IMR-90 (cell line): Measurements from ENCODE around the gene KMT2B. TPM values are rescaled to one million over a fixed set of nuclear protein-coding genes. Genes with fewer than 3 reads are reported as not detected.

Source experiments
- ATAC-seq: fragments of 200-7000 bp; cut with Tn5 transposase; 2 replicates; pipeline ENCODE4 v1.9.1; 2020; ENCODE audit warnings: low read depth, mild to moderate bottlenecking, moderate library complexity
- BruUV-seq: library from RNA; stranded (reverse); fragments of 400-500 nt; replicated peaks from 2 replicates; lab custom pipeline; 2021; lab: Mats Ljungman, UMichigan
- CTCF ChIA-PET: fragments of 300-600 bp; formaldehyde crosslinking; extraction: SDS; loops from one replicate; lab custom pipeline; 2021; ENCODE audit warnings: antibody characterized with exemption; lab: Yijun Ruan, JAX
- POLR2A ChIA-PET: fragments of 300-600 bp; sonication (Branson Sonifier 250); formaldehyde crosslinking; loops from one replicate; lab custom pipeline; 2022; ENCODE audit warnings: antibody characterized with exemption; ENCODE audit not compliant: unreplicated experiment; lab: Charles Lee
- DNase-seq: peaks from one replicate; pipeline ENCODE4 v3.0.0; 2013
- H2AFZ ChIP-seq: replicated peaks from 2 replicates; pipeline ENCODE3; 2013; ENCODE audit warnings: low read length, mild to moderate bottlenecking; ENCODE audit not compliant: poor library complexity
- H2AK5ac ChIP-seq: 2 replicates; pipeline ENCODE4 v1.6.1; 2013; ENCODE audit warnings: low read depth, low read length, inconsistent platforms
- H2AK9ac ChIP-seq: replicated peaks from 2 replicates; pipeline ENCODE3; 2013; ENCODE audit warnings: mild to moderate bottlenecking, low read depth, low read length, moderate library complexity; ENCODE audit not compliant: poor library complexity
- H2BK120ac ChIP-seq: 2 replicates; pipeline ENCODE4 v1.6.1; 2013; ENCODE audit warnings: low read depth, low read length, inconsistent platforms
- H2BK15ac ChIP-seq: 3 replicates; pipeline ENCODE4 v1.6.1; 2013; ENCODE audit warnings: low read depth, low read length, inconsistent platforms
- H2BK20ac ChIP-seq: 2 replicates; pipeline ENCODE4 v1.6.1; 2013; ENCODE audit warnings: low read depth, mild to moderate bottlenecking, inconsistent platforms, low read length, moderate library complexity
- H2BK5ac ChIP-seq: 2 replicates; pipeline ENCODE4 v1.6.1; 2013; ENCODE audit warnings: mild to moderate bottlenecking, low read depth, low read length, inconsistent platforms; ENCODE audit not compliant: poor library complexity, severe bottlenecking
- H3K14ac ChIP-seq: replicated peaks from 2 replicates; pipeline ENCODE4 v1.6.1; 2013; ENCODE audit warnings: low read depth, low read length, inconsistent platforms
- H3K18ac ChIP-seq: 2 replicates; pipeline ENCODE4 v1.6.1; 2013; ENCODE audit warnings: low read depth, low read length, control low read depth
- H3K23ac ChIP-seq: 2 replicates; pipeline ENCODE4 v1.6.1; 2013; ENCODE audit warnings: low read depth, low read length, inconsistent platforms
- H3K27ac ChIP-seq: 2 replicates; pipeline ENCODE4 v1.5.1; 2013; ENCODE audit warnings: mild to moderate bottlenecking, control low read depth, low read length; ENCODE audit not compliant: insufficient read depth
- H3K27me3 ChIP-seq: 2 replicates; pipeline ENCODE4 v1.6.1; 2013; ENCODE audit warnings: low read length; ENCODE audit not compliant: control insufficient read depth, insufficient read depth
- H3K36me3 ChIP-seq: 2 replicates; pipeline ENCODE4 v1.6.1; 2013; ENCODE audit warnings: low read length, mixed read lengths; ENCODE audit not compliant: control insufficient read depth, insufficient read depth
- H3K4ac ChIP-seq: 2 replicates; pipeline ENCODE4 v1.6.1; 2013; ENCODE audit warnings: low read depth, low read length, inconsistent platforms
- H3K4me1 ChIP-seq: 2 replicates; pipeline ENCODE4 v1.6.1; 2013; ENCODE audit warnings: low read length, mixed read lengths; ENCODE audit not compliant: control insufficient read depth, insufficient read depth
- H3K4me2 ChIP-seq: 2 replicates; pipeline ENCODE4 v1.6.1; 2013; ENCODE audit warnings: low read depth, mild to moderate bottlenecking, control low read depth, low read length, moderate library complexity
- H3K4me3 ChIP-seq: 2 replicates; pipeline ENCODE4 v1.5.1; 2013; ENCODE audit warnings: low read depth, mild to moderate bottlenecking, control low read depth, low read length, moderate library complexity; ENCODE audit not compliant: insufficient read depth
- H3K56ac ChIP-seq: 2 replicates; pipeline ENCODE4 v1.6.1; 2013; ENCODE audit warnings: low read length, inconsistent platforms; ENCODE audit not compliant: insufficient read depth; ENCODE audit errors: extremely low read depth
- H3K79me1 ChIP-seq, 2 experiments: 2 replicates each; pipeline ENCODE4 v1.6.1; 2013; ENCODE audit warnings: low read length in 2 of 2, inconsistent platforms in 1 of 2, low read depth in 1 of 2
- H3K9ac ChIP-seq: 2 replicates; pipeline ENCODE4 v1.6.1; 2013; ENCODE audit warnings: low read depth, low read length, control low read depth
- H3K9me1 ChIP-seq: 2 replicates; pipeline ENCODE4 v1.6.1; 2013; ENCODE audit warnings: low read length, inconsistent platforms; ENCODE audit not compliant: insufficient read depth
- H3K9me3 ChIP-seq: 2 replicates; pipeline ENCODE4 v1.6.1; 2013; ENCODE audit warnings: low read length; ENCODE audit not compliant: control insufficient read depth, insufficient read depth
- H4K20me1 ChIP-seq: 2 replicates; pipeline ENCODE4 v1.6.1; 2013; ENCODE audit warnings: low read length, inconsistent platforms; ENCODE audit not compliant: insufficient read depth
- H4K5ac ChIP-seq: 2 replicates; pipeline ENCODE4 v1.6.1; 2013; ENCODE audit warnings: mild to moderate bottlenecking, low read depth, low read length, control low read depth
- H4K8ac ChIP-seq, 2 experiments: 2 replicates each; pipeline ENCODE4 v1.6.1; 2013; ENCODE audit warnings: low read depth in 2 of 2, low read length in 2 of 2, control low read depth in 1 of 2, inconsistent platforms in 1 of 2
- H4K91ac ChIP-seq: 2 replicates; pipeline ENCODE4 v1.6.1; 2013; ENCODE audit warnings: low read depth, low read length, inconsistent platforms; ENCODE audit not compliant: insufficient read depth
- BHLHE40 ChIP-seq: fragments of 150-350 bp; IDR thresholded peaks from 2 replicates; pipeline ENCODE4 v1.6.1; 2016; ENCODE audit warnings: mild to moderate bottlenecking, low read depth, low read length
- CEBPB ChIP-seq: IDR thresholded peaks from 2 replicates; pipeline ENCODE4 v1.6.1; 2012; ENCODE audit warnings: low read depth, low read length, improper control_type of control experiment
- CHD1 ChIP-seq: IDR thresholded peaks from 2 replicates; pipeline ENCODE4 v1.6.1; 2012; ENCODE audit warnings: low read depth, low read length, improper control_type of control experiment
- FOS ChIP-seq: fragments of 150-350 bp; IDR thresholded peaks from 2 replicates; pipeline ENCODE4 v1.6.1; 2016; ENCODE audit warnings: low read depth, low read length
- MAFK ChIP-seq: IDR thresholded peaks from 2 replicates; pipeline ENCODE4 v1.6.1; 2012; ENCODE audit warnings: low read depth, low read length, improper control_type of control experiment
- MXI1 ChIP-seq: IDR thresholded peaks from 2 replicates; pipeline ENCODE4 v1.6.1; 2012; ENCODE audit warnings: low read depth, mild to moderate bottlenecking, low read length, moderate library complexity, borderline replicate concordance
- NFE2L2 ChIP-seq: fragments of 150-350 bp; IDR thresholded peaks from 2 replicates; pipeline ENCODE4 v1.6.1; 2016; ENCODE audit warnings: low read depth, mild to moderate bottlenecking, low read length
- POLR2A ChIP-seq: IDR thresholded peaks from 2 replicates; pipeline ENCODE4 v1.6.1; 2012; ENCODE audit warnings: mild to moderate bottlenecking, low read depth, low read length
- RAD21 ChIP-seq: IDR thresholded peaks from 2 replicates; pipeline ENCODE4 v1.6.1; 2012; ENCODE audit warnings: low read length, improper control_type of control experiment
- RCOR1 ChIP-seq: IDR thresholded peaks from 2 replicates; pipeline ENCODE4 v1.6.1; 2012; ENCODE audit warnings: mild to moderate bottlenecking, low read length, improper control_type of control experiment; ENCODE audit not compliant: insufficient replicate concordance
- RFX5 ChIP-seq: IDR thresholded peaks from 2 replicates; pipeline ENCODE4 v1.8.0; 2012; ENCODE audit warnings: low read depth, mild to moderate bottlenecking, low read length, moderate library complexity
- SMC3 ChIP-seq: fragments of 150-350 bp; IDR thresholded peaks from 2 replicates; pipeline ENCODE4 v1.6.1; 2016; ENCODE audit warnings: low read depth, mild to moderate bottlenecking, antibody characterized with exemption, low read length, moderate library complexity
- WGBS, 2 experiments: methylation state at CpG; one replicate each; pipeline versions ENCODE4 v1.1.5 to v1.1.7; 2013; ENCODE audit warnings: missing lambda C conversion rate in 2 of 2; ENCODE audit not compliant: insufficient read length in 1 of 2; ENCODE audit errors: extremely low coverage in 2 of 2; 5-methylcytosine and 5-hydroxymethylcytosine counted together
- dilution Hi-C: fragments of 300-500 bp; cut with HindIII; formaldehyde crosslinking; loops from one replicate; pipeline ENCODE4 v1.14.3; 2018; ENCODE audit warnings: low sequenced_read_pairs; ENCODE audit not compliant: unreplicated experiment
- in situ Hi-C: fragments of 300-500 bp; cut with MboI; formaldehyde crosslinking; loops from 3 replicates; pipeline ENCODE4 v1.14.3; 2019; ENCODE audit warnings: low sequenced_read_pairs, inconsistent platforms, mixed read lengths
- intact Hi-C: fragments of 100-400 bp; cut with micrococcal nuclease; formaldehyde crosslinking; loops from 2 replicates; pipeline ENCODE4 v1.10.0; 2022
- polyA plus RNA-seq, 3 experiments: library from polyadenylated mRNA; depleted of rRNA; stranded (reverse); fragments of >200 nt; gene quantifications; 2 replicates each; pipeline ENCODE4 v1.2.3, GENCODE V29; 2012; ENCODE audit warnings: low replicate concordance in 1 of 3
- total RNA-seq: library from RNA; depleted of rRNA; stranded (reverse); fragments of >200 nt; gene quantifications from 2 replicates; pipeline ENCODE4 v1.2.3, GENCODE V29; 2012
- TF ChIP-seq, protein P1 (sequence below): conservative IDR thresholded peaks from 2 replicates; pipeline ENCODE4 v1.5.1; 2012; ENCODE audit warnings: mild to moderate bottlenecking, low read depth, low read length, improper control_type of control experiment
- TF ChIP-seq, protein P2 (sequence below): fragments of 150-350 bp; IDR thresholded peaks from 2 replicates; pipeline ENCODE4 v1.6.1; 2017; ENCODE audit warnings: mild to moderate bottlenecking, antibody characterized with exemption, low read length, low read depth
- TF ChIP-seq, protein P3 (sequence below): fragments of 150-350 bp; IDR thresholded peaks from 2 replicates; pipeline ENCODE4 v1.6.1; 2016; ENCODE audit warnings: low read depth, mild to moderate bottlenecking, low read length, moderate library complexity, borderline replicate concordance

Gene KMT2B
- total and polyA plus RNA-seq, 2 of the 4 experiments (the other 2 are of a cell fraction): 3.0 to 30.7 TPM

GRCh38 chr19:35780717-35781116, 62.9 kb downstream of the KMT2B start:
- no TSS peak for BruUV-seq
- no peaks in the 10 kb centered on the region for H4K20me1 ChIP-seq
- peaks cover 6% of the 10 kb centered on the region for H3K4me1 ChIP-seq
- ChIA-PET CTCF (no interaction called here), POLR2A (no interaction called here)
- no peak overlapping the region for H3K27ac ChIP-seq
- TF ChIP-seq SMC3: no peak
- TF ChIP-seq NFE2L2: no peak
- TF ChIP-seq MAFK: no peak
- TF ChIP-seq CHD1: no peak
- no peak for TF ChIP-seq CEBPB
- no peak for TF ChIP-seq RCOR1
- TF ChIP-seq, protein P1, sequence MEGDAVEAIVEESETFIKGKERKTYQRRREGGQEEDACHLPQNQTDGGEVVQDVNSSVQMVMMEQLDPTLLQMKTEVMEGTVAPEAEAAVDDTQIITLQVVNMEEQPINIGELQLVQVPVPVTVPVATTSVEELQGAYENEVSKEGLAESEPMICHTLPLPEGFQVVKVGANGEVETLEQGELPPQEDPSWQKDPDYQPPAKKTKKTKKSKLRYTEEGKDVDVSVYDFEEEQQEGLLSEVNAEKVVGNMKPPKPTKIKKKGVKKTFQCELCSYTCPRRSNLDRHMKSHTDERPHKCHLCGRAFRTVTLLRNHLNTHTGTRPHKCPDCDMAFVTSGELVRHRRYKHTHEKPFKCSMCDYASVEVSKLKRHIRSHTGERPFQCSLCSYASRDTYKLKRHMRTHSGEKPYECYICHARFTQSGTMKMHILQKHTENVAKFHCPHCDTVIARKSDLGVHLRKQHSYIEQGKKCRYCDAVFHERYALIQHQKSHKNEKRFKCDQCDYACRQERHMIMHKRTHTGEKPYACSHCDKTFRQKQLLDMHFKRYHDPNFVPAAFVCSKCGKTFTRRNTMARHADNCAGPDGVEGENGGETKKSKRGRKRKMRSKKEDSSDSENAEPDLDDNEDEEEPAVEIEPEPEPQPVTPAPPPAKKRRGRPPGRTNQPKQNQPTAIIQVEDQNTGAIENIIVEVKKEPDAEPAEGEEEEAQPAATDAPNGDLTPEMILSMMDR: no peak
- TF ChIP-seq RAD21: no peak
- TF ChIP-seq FOS: no peak
- TF ChIP-seq MXI1: no peak
- TF ChIP-seq, protein P2, sequence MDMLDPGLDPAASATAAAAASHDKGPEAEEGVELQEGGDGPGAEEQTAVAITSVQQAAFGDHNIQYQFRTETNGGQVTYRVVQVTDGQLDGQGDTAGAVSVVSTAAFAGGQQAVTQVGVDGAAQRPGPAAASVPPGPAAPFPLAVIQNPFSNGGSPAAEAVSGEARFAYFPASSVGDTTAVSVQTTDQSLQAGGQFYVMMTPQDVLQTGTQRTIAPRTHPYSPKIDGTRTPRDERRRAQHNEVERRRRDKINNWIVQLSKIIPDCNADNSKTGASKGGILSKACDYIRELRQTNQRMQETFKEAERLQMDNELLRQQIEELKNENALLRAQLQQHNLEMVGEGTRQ: no peak
- TF ChIP-seq BHLHE40: no peak
- no peak for TF ChIP-seq POLR2A
- no peak for TF ChIP-seq RFX5
- TF ChIP-seq, protein P3, sequence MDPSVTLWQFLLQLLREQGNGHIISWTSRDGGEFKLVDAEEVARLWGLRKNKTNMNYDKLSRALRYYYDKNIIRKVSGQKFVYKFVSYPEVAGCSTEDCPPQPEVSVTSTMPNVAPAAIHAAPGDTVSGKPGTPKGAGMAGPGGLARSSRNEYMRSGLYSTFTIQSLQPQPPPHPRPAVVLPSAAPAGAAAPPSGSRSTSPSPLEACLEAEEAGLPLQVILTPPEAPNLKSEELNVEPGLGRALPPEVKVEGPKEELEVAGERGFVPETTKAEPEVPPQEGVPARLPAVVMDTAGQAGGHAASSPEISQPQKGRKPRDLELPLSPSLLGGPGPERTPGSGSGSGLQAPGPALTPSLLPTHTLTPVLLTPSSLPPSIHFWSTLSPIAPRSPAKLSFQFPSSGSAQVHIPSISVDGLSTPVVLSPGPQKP: no peak
- no peak overlapping the region for H3K4me2 ChIP-seq
- H3K14ac ChIP-seq: no peak overlapping the region
- H3K27me3 ChIP-seq: no peaks in the 10 kb centered on the region
- H2AK9ac ChIP-seq: no peak overlapping the region
- H3K9me1 ChIP-seq: peaks cover 6% of the 10 kb centered on the region; the same call in 1 of the 2 replicates
- H4K5ac ChIP-seq: no peak overlapping the region
- no peak overlapping the region for H3K4ac ChIP-seq
- H2BK15ac ChIP-seq: no peak overlapping the region
- no peak overlapping the region for H2AK5ac ChIP-seq
- in situ Hi-C loops: no loop called here
- dilution Hi-C loops: no loop called here
- H3K18ac ChIP-seq: no peak overlapping the region
- no peak overlapping the region for H2BK120ac ChIP-seq
- ATAC-seq (no peak), DNase-seq (no peak)
- no peak overlapping the region for H3K56ac ChIP-seq
- no peak overlapping the region for H2AFZ ChIP-seq
- H4K91ac ChIP-seq: no peak overlapping the region
- H3K9me3 ChIP-seq: no peaks in the 10 kb centered on the region
- no peak overlapping the region for H2BK5ac ChIP-seq
- no peak overlapping the region for H3K23ac ChIP-seq
- peaks cover 16% of the 10 kb centered on the region for H3K36me3 ChIP-seq
- H3K4me3 ChIP-seq: no peak overlapping the region
- peaks cover 7 to 18% of the 10 kb centered on the region in 2 experiments for H3K79me1 ChIP-seq
- no peak overlapping the region for H3K9ac ChIP-seq
- H2BK20ac ChIP-seq: no peak overlapping the region
- H4K8ac ChIP-seq: no peak overlapping the region
- intact Hi-C loops: no loop called here
- WGBS, 2 experiments: 92% methylated on average over 12 of the region's 20 CpGs; no CpG with 5 or more reads in 1 of the 2 experiments
